Upper lobe of left lung (tissue), 4 donors: Measurements from ENCODE around the gene SORCS1.

Experiments used
- POLR2A ChIP-seq, 4 donors: fragments of 450-650 bp; IDR thresholded peaks; one replicate each; pipeline ENCODE4 v1.5.1; 2016 to 2017; ENCODE audit warnings: antibody characterized with exemption in 4 of 4, mild to moderate bottlenecking in 2 of 4
- POLR2AphosphoS5 ChIP-seq, 2 donors: sonication (generic); formaldehyde crosslinking; IDR thresholded peaks; one replicate each; pipeline ENCODE4 v1.5.1; 2017; ENCODE audit warnings: antibody characterized with exemption in 2 of 2
- TF ChIP-seq, protein P1 (sequence below), 6 experiments: fragments of 450-650 bp in 4 of 6; fragments of 200-600 bp in 2 of 6; sonication (generic) in 2 of 6; IDR thresholded peaks; one replicate each; pipeline ENCODE4 v1.5.1; 2016 to 2019; ENCODE audit warnings: antibody characterized with exemption in 6 of 6

DNA sequence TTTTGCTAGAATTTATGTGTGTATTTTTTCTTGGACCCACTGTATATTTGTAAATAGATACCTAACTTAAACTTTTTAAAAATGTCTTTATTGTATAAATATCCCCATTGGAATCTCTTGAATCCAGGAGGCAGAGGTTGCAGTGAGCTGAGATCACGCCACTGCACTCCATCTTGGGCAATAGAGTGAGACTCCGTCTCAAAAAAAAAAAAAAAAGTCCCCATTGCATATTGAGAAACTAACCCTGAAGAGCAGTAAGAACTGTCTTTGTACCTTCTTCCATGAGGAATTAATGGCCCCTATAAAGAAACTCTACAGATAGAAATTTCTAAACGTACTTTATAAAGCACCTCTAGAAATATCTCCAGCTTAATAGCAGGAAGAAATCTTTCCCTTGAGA, 504.0 kb downstream of the SORCS1 start:
- no peak for TF ChIP-seq POLR2AphosphoS5 (IDR thresholded peaks at IDR 0.05)
- TF ChIP-seq, protein P1, sequence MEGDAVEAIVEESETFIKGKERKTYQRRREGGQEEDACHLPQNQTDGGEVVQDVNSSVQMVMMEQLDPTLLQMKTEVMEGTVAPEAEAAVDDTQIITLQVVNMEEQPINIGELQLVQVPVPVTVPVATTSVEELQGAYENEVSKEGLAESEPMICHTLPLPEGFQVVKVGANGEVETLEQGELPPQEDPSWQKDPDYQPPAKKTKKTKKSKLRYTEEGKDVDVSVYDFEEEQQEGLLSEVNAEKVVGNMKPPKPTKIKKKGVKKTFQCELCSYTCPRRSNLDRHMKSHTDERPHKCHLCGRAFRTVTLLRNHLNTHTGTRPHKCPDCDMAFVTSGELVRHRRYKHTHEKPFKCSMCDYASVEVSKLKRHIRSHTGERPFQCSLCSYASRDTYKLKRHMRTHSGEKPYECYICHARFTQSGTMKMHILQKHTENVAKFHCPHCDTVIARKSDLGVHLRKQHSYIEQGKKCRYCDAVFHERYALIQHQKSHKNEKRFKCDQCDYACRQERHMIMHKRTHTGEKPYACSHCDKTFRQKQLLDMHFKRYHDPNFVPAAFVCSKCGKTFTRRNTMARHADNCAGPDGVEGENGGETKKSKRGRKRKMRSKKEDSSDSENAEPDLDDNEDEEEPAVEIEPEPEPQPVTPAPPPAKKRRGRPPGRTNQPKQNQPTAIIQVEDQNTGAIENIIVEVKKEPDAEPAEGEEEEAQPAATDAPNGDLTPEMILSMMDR (IDR thresholded peaks at IDR 0.05) = no peak
- no peak for TF ChIP-seq POLR2A (IDR thresholded peaks at IDR 0.05)
